SIG-M5 (cell line): ENCODE data around the gene TGFBR2.

Source experiments
- DNase-seq: peaks from one replicate; lab custom pipeline; 2025; lab: John Stamatoyannopoulos, UW

TGFBR2 gene

GRCh38 chr3:30693470-30694120, 87.2 kb downstream of the TGFBR2 start:
- peak; percentile 36 for DNase-seq

GRCh38 chr3:30694148-30694547, 87.7 kb downstream of the TGFBR2 start:
- no peak for DNase-seq

- DNase-seq, result no peak
Measured at GRCh38 chr3:30694668-30695067, 88.3 kb downstream of the TGFBR2 start.

GRCh38 chr3:30695302-30696061, 89.1 kb downstream of the TGFBR2 start:
- DNase-seq, result no peak

- no peak for DNase-seq
Measured at GRCh38 chr3:30696403-30696819, 90.0 kb downstream of the TGFBR2 start.

- no peak for DNase-seq
Measured at GRCh38 chr3:30696896-30697295, 90.5 kb downstream of the TGFBR2 start.

- DNase-seq, result no peak
Measured at GRCh38 chr3:30698549-30698948, 92.1 kb downstream of the TGFBR2 start.

- no peak for DNase-seq
Measured at GRCh38 chr3:30699927-30700326, 93.5 kb downstream of the TGFBR2 start.

- DNase-seq, result no peak
Measured at GRCh38 chr3:30700702-30701321, 94.4 kb downstream of the TGFBR2 start.

GRCh38 chr3:30702038-30702827, 95.8 kb downstream of the TGFBR2 start:
- DNase-seq, result no peak

- no peak for DNase-seq
Measured at GRCh38 chr3:30702828-30703397, 96.5 kb downstream of the TGFBR2 start.

GRCh38 chr3:30704931-30705890, 98.8 kb downstream of the TGFBR2 start:
- no peak for DNase-seq

- no peak for DNase-seq
Measured at GRCh38 chr3:30707825-30708224, 101.4 kb downstream of the TGFBR2 start.

- no peak for DNase-seq
Measured at GRCh38 chr3:30708472-30708871, 102.1 kb downstream of the TGFBR2 start.

GRCh38 chr3:30710017-30710416, 103.6 kb downstream of the TGFBR2 start:
- DNase-seq, result no peak

GRCh38 chr3:30711151-30711550, 104.8 kb downstream of the TGFBR2 start:
- DNase-seq, result no peak

GRCh38 chr3:30711867-30712266, 105.5 kb downstream of the TGFBR2 start:
- DNase-seq, result no peak

- no peak for DNase-seq
Measured at GRCh38 chr3:30712991-30713390, 106.6 kb downstream of the TGFBR2 start.

- DNase-seq, result no peak
Measured at GRCh38 chr3:30713885-30714503, 107.6 kb downstream of the TGFBR2 start.

GRCh38 chr3:30719536-30719935, 113.1 kb downstream of the TGFBR2 start:
- no peak for DNase-seq
